ENCODE results near the gene CTPS1.

DNA sequence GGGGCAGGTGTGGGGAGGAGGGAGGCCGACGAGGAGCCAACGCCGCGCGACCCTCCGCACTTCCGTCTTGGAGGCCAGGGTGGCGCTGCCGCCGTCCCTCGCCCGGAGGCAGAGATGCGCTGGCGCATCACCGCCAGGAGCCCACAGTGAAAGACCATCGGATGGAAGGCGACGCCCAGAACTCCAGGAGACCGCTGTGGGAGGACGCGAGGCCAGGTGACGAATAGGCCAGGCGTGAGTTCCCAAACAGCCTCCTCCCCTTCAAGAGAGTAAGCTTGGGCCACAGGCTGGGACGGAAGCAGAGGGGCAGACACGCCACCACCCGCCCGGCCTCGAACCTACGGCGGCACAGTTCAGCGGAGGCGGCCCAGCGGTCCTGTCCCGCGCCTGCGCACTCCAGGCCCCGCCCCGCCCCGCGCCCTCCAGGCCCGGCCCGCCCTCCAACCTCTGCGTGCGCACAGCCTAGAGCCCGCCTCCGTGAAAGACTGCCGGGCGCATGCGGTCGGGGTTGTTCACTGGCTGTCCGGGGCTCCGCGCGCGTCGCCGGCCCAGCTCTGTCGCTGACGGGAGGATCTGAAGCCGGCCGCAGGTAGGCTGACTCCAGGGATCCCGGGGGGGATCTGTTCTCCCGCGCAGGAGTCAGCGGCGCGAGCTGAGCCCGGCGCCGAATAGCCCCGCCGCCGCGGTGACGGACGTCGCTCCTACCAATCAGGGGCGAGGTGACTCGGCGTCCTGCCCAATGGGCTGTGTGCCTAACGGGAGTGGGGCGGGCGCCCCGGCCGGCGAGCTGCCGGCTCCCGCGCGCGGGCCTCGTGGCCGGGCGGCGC is at the start of gene CTPS1:
- TF ChIP-seq, protein P1, sequence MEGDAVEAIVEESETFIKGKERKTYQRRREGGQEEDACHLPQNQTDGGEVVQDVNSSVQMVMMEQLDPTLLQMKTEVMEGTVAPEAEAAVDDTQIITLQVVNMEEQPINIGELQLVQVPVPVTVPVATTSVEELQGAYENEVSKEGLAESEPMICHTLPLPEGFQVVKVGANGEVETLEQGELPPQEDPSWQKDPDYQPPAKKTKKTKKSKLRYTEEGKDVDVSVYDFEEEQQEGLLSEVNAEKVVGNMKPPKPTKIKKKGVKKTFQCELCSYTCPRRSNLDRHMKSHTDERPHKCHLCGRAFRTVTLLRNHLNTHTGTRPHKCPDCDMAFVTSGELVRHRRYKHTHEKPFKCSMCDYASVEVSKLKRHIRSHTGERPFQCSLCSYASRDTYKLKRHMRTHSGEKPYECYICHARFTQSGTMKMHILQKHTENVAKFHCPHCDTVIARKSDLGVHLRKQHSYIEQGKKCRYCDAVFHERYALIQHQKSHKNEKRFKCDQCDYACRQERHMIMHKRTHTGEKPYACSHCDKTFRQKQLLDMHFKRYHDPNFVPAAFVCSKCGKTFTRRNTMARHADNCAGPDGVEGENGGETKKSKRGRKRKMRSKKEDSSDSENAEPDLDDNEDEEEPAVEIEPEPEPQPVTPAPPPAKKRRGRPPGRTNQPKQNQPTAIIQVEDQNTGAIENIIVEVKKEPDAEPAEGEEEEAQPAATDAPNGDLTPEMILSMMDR (IDR thresholded peaks at IDR 0.05) = peak in 2 of 4 experiments; percentile 22 to 23
- no peak for TF ChIP-seq EP300 (IDR thresholded peaks at IDR 0.05)
